A549 treated with CORT108297 at 1 μM for 4 hours (cell line): ENCODE measurements around the gene CTRB1. TPM values are rescaled to one million over a fixed set of nuclear protein-coding genes. Genes with fewer than 3 reads are reported as not detected.

ENCODE experiments used
- total RNA-seq: library from RNA; stranded (reverse); fragments of 200-300 nt; extraction: Qiagen RNA extraction; gene quantifications from 5 replicates; pipeline ENCODE4 v1.2.3, GENCODE V29; 2022

CTRB1 gene
- total RNA-seq: not detected in 5 replicates

GRCh38 chr16:75218256-75219076, at the start of gene CTRB1:
TSS of gene CTRB1 (plus strand) at chr16:75218988. CDS start at chr16:75219008, 20 bp downstream.

GRCh38 chr16:75206749-75207451, 11.9 kb upstream of the CTRB1 start, which contains the start of gene CTRB2:
TSS of gene CTRB2 (minus strand) at chr16:75207161. CDS start at chr16:75207141, 20 bp downstream.

DNA sequence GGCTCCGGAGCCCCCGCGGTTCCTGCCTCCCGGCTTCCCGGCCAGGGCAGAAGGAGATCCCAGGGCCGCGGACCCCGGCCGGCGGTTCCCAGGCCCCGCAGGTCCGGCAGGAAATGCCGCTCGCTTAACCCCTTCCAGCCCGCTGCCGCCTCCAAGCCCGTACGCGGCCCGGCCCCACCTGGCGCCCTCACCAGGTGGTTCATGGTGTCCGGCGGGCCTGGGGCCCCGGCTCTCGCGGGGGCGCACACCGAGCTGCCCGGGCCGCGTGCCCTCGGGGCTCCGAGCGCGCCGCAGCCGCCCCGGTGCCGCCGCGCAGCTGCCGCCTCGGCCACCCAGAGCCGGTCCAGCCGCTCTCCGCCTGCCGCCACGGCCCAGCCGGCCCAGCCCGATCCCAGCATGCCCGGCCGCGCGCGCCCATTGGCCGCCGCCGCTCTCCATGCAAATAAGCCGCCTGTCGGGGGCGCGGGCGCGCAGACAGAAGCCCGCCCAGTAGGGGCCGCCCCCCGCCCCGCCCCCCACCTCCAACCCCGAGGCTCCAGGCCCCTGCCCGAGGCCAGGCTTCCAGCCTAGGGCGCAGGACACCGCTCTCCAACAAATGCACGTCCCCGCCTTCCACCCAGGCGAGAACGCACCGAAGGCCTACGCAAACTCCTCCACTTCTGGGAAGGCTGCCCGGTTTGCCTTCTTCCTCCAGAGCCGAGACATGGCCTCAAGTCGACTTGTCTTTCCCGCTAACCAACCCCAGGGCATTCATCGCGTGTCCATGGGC, 32.7 kb downstream of the CTRB1 start, which contains the start of gene BCAR1:
Gene BCAR1 (minus strand): TSS at position 345 of the 769 bp plus-strand sequence. CDS start 142 bp downstream, at position 203.

Other genes starting within 250 kb of the CTRB1 start
- gene WDR59, start 233.9 kb upstream of the CTRB1 start, total RNA-seq: 22.2 to 32.6 TPM (median 29.7 TPM) in 5 replicates
- 13.3 to 25.9 TPM (median 23.7 TPM) in 5 replicates for gene ZNRF1, start 220.0 kb upstream of the CTRB1 start, total RNA-seq
- 0.52 to 0.92 TPM (median 0.78 TPM) in 5 replicates for gene LDHD, start 102.2 kb upstream of the CTRB1 start, total RNA-seq
- 9.6 to 13.0 TPM (median 9.9 TPM) in 5 replicates for gene ZFP1, start 70.5 kb upstream of the CTRB1 start, total RNA-seq
- gene CTRB2, start 11.8 kb upstream of the CTRB1 start, total RNA-seq: 0.12 TPM in 1 of 5 replicates, not detected in the others
- 61.8 to 99.2 TPM (median 92.7 TPM) in 5 replicates for gene BCAR1, start 32.6 kb downstream of the CTRB1 start, total RNA-seq
- 51.6 to 68.0 TPM (median 56.1 TPM) in 5 replicates for gene CFDP1, start 214.5 kb downstream of the CTRB1 start, total RNA-seq
- 13.9 to 16.2 TPM (median 15.5 TPM) in 5 replicates for gene TMEM170A, start 245.7 kb downstream of the CTRB1 start, total RNA-seq